OCI-LY3 (cell line): ENCODE measurements around the gene MCAM.

ENCODE experiments used
- H2AFZ ChIP-seq: fragments of 200-600, 300-600 bp; shearing (Covaris generic); 2 replicates; pipeline ENCODE4 v1.6.0; 2014; ENCODE audit warnings: antibody characterized with exemption, low read depth, low read length
- H3K27ac ChIP-seq: fragments of 200-600, 300-600 bp; sonication (generic); 2 replicates; pipeline ENCODE4 v1.5.1; 2014; ENCODE audit warnings: mild to moderate bottlenecking, low read length, moderate library complexity, mixed read lengths
- H3K27me3 ChIP-seq: fragments of 200-600, 300-600 bp; sonication (generic); 2 replicates; pipeline ENCODE4 v1.6.1; 2014; ENCODE audit warnings: low read depth, low read length, mixed read lengths
- H3K36me3 ChIP-seq: fragments of 200-600, 300-600 bp; sonication (generic); replicated peaks from 2 replicates; pipeline ENCODE3; 2014; ENCODE audit warnings: low read depth, low read length, mixed read lengths
- H3K4me1 ChIP-seq: fragments of 300-600, 200-600 bp; sonication (generic); 2 replicates; pipeline ENCODE4 v1.6.1; 2014; ENCODE audit warnings: low read length, mixed read lengths
- H3K4me2 ChIP-seq: fragments of 200-600, 300-600 bp; sonication (generic); 2 replicates; pipeline ENCODE4 v1.6.1; 2014; ENCODE audit warnings: low read length, mixed read lengths
- H3K4me3 ChIP-seq: fragments of 300-600, 200-600 bp; sonication (generic); 2 replicates; pipeline ENCODE4 v1.5.1; 2014; ENCODE audit warnings: antibody characterized with exemption, mild to moderate bottlenecking, low read length, moderate library complexity
- H3K79me2 ChIP-seq: fragments of 300-600, 200-600 bp; shearing (Covaris generic); 2 replicates; pipeline ENCODE4 v1.6.1; 2014; ENCODE audit warnings: mild to moderate bottlenecking, low read length, mixed read lengths
- H3K9ac ChIP-seq: fragments of 300-600, 200-600 bp; shearing (Covaris generic); 2 replicates; pipeline ENCODE4 v1.6.0; 2014; ENCODE audit warnings: mild to moderate bottlenecking, low read length, moderate library complexity
- H3K9me3 ChIP-seq: fragments of 200-600, 300-600 bp; shearing (Covaris generic); 2 replicates; pipeline ENCODE4 v1.6.1; 2014; ENCODE audit warnings: low read length, mixed read lengths; ENCODE audit not compliant: insufficient read depth
- H4K20me1 ChIP-seq: fragments of 200-600, 300-600 bp; sonication (generic); 2 replicates; pipeline ENCODE4 v1.6.1; 2016; ENCODE audit warnings: low read length, mixed read lengths; ENCODE audit not compliant: insufficient read depth
- EZH2phosphoT487 ChIP-seq: fragments of 200-600 bp; shearing (Covaris generic); IDR thresholded peaks from 2 replicates; pipeline ENCODE4 v1.6.1; 2018; ENCODE audit warnings: antibody characterized with exemption, mixed run types, low read depth
- TF ChIP-seq, protein P1 (sequence below): fragments of 200-600, 300-600 bp; sonication (generic); IDR thresholded peaks from 2 replicates; pipeline ENCODE4 v1.5.1; 2014; ENCODE audit warnings: antibody characterized with exemption, low read length, low read depth

The MCAM gene

DNA sequence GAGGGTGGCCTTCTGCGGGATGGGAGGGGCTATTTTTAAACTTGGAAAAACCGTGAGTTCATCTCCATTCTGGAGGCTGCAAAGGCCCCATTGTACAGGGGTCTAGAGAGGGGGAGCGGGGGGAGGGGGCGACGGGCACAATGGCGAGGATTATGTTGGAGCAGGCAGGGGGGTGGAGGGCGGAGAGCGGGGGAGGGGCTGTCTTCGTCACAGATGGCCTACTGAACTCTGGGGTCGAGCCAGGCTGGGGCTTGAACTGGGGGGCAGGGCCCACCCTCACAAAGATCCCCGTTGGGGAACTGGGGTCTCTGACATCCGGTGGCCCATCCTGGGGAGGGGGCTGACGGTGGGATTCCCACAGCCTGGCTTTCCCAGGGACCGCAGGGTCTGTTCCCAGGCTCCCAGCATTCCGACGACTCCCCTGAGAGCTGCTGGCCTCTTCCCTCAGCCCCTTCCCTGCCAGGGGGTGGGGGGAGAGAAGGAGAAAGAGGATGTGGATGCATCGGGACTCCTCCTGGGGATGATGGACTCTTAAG is 3.4 kb upstream of the MCAM start:
- Histone ChIP-seq H3K4me3 (peak overlapping the region; percentile 86), H3K27me3 (peaks cover 14% of the 10 kb centered on the region), H3K9ac (peak overlapping the region; percentile 89), H3K36me3 (no peaks in the 10 kb centered on the region), H2AFZ (no peak overlapping the region), H3K4me2 (peak overlapping the region; percentile 100), H4K20me1 (no peaks in the 10 kb centered on the region), H3K27ac (peak overlapping the region; percentile 86), H3K79me2 (no peaks in the 10 kb centered on the region), H3K4me1 (peaks cover 62% of the 10 kb centered on the region), H3K9me3 (no peaks in the 10 kb centered on the region)
- no peak for TF ChIP-seq EZH2phosphoT487
- TF ChIP-seq, protein P1, sequence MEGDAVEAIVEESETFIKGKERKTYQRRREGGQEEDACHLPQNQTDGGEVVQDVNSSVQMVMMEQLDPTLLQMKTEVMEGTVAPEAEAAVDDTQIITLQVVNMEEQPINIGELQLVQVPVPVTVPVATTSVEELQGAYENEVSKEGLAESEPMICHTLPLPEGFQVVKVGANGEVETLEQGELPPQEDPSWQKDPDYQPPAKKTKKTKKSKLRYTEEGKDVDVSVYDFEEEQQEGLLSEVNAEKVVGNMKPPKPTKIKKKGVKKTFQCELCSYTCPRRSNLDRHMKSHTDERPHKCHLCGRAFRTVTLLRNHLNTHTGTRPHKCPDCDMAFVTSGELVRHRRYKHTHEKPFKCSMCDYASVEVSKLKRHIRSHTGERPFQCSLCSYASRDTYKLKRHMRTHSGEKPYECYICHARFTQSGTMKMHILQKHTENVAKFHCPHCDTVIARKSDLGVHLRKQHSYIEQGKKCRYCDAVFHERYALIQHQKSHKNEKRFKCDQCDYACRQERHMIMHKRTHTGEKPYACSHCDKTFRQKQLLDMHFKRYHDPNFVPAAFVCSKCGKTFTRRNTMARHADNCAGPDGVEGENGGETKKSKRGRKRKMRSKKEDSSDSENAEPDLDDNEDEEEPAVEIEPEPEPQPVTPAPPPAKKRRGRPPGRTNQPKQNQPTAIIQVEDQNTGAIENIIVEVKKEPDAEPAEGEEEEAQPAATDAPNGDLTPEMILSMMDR, result no peak

DNA sequence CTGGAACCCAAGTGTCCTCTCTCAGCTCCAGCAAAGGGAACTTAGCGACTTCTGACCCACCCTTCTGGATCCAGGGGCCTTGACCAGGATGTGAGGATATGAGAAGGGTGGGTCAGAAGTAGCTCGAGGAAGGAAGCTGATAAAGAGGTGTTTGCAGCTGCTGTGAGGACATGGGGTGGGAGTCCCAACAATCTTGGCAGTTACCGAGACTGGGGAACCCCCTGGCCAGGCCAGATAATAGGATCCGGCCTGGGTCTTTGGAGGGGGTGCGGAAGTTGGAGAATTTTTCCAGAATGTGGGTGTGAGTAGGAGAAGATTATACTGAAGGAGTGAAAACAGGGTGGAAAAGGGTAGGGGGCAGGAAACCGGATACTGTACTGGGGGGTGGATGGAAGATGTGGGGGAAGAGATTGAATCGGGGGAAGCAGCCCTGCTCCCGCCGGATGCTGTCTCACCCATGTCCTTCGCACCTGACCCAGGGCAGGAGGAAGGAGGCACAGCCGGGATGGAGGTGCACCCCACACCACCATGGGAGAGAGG is 2.8 kb upstream of the MCAM start:
- H3K9me3 ChIP-seq, result no peaks in the 10 kb centered on the region
- peak overlapping the region; percentile 86 for H3K27ac ChIP-seq
- H3K79me2 ChIP-seq, result no peaks in the 10 kb centered on the region
- H4K20me1 ChIP-seq, result no peaks in the 10 kb centered on the region
- peak overlapping the region; percentile 100 for H3K4me2 ChIP-seq
- H3K27me3 ChIP-seq, result peaks cover 14% of the 10 kb centered on the region
- peak overlapping the region; percentile 86 for H3K4me3 ChIP-seq
- H3K4me1 ChIP-seq, result peaks cover 63% of the 10 kb centered on the region
- TF ChIP-seq EZH2phosphoT487, result no peak
- TF ChIP-seq, protein P1, result no peak
- no peak overlapping the region for H2AFZ ChIP-seq
- no peaks in the 10 kb centered on the region for H3K36me3 ChIP-seq
- peak overlapping the region; percentile 89 for H3K9ac ChIP-seq

DNA sequence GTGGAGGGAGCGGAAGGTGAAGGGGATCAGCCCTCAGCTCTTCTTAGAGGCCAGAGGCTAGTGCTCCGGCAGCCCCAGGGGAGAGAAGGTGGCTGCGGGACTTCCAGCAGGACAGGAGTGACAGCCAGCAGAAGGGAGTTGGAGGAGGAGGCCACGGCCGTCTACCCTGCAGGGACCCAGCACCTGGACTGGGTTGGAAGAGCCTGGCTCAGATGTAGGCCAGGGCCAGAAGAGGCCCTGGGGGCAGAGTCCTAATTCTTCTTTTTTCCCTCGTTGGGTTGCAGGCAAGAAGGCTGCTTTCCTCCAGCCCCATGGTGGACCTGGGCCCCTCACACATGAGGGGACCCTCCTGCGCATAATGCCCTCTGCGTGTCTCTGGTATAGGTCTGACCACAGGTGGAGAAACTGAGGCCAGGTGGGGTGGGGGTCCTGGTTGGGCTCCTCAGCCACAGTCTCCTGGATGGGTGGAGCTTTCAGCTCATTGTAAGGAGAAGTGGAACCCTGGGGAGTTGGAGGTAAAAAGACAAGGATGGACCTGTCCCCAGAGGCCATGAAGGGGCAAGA is 2.3 kb upstream of the MCAM start:
- TF ChIP-seq EZH2phosphoT487, result no peak
- TF ChIP-seq, protein P1, result no peak
- H3K27ac ChIP-seq, result peak overlapping the region; percentile 86
- no peaks in the 10 kb centered on the region for H4K20me1 ChIP-seq
- H2AFZ ChIP-seq, result peak overlapping the region; percentile 27; the same call in 1 of the 2 replicates
- no peaks in the 10 kb centered on the region for H3K36me3 ChIP-seq
- peaks cover 63% of the 10 kb centered on the region for H3K4me1 ChIP-seq
- H3K9me3 ChIP-seq, result no peaks in the 10 kb centered on the region
- H3K79me2 ChIP-seq, result no peaks in the 10 kb centered on the region
- peak overlapping the region; percentile 86 for H3K4me3 ChIP-seq
- peaks cover 14% of the 10 kb centered on the region for H3K27me3 ChIP-seq
- peak overlapping the region; percentile 100 for H3K4me2 ChIP-seq
- peak overlapping the region; percentile 89 for H3K9ac ChIP-seq

DNA sequence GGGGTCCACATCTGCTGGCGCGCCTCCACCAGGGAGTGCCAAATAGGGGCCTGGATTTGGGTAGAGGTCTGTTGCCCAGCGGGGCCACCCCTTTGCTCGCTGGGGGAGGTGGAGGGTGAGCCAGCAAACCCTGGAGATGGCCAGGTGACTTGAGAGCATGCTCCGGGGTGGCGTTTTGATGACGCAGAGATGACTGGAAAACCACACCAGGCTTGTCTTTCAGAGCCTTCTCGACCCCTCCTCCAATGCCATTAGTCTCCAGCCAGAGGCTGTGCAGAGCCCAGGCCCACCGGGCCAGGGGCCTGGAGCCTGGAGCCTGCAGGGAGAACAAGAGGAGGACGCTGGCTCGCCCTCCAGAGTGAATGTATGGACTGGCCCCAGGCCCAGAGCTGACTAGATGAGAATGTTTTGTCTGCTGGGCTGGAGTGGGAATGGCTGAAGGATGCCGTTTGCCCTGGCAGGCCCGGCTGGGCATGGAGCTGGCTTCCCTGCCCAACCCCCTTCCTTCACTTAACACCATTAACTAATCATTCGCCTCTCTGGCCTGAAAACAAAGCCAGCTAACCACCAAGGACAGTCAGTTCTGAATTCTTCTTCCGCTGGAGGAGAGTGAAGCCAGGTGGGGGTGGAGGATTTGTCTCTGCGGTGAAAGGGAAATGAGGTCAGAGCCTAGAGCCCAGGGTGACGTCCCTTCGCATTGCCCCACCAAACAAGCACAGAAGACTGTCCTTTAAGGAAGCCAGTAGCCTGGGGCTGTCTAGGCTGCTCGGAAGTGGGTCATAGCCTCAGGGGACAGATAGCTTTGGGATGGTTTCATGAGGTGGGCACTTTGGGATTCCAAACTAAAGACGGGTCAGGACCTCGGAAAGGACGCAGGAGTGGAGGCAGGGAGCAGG is 1.6 kb upstream of the MCAM start:
- Histone ChIP-seq H3K36me3 (no peaks in the 10 kb centered on the region), H3K9ac (peak overlapping the region; percentile 89), H3K4me2 (peak overlapping the region; percentile 100), H4K20me1 (no peaks in the 10 kb centered on the region), H3K9me3 (no peaks in the 10 kb centered on the region), H3K79me2 (no peaks in the 10 kb centered on the region), H3K4me3 (peak overlapping the region; percentile 86), H3K4me1 (peaks cover 60% of the 10 kb centered on the region), H2AFZ (peak overlapping the region; percentile 27; the same call in 1 of the 2 replicates), H3K27ac (peak overlapping the region; percentile 86), H3K27me3 (peaks cover 14% of the 10 kb centered on the region)
- no peak for TF ChIP-seq EZH2phosphoT487
- TF ChIP-seq, protein P1, result no peak
